ENCODE measurements around the gene FKBP2. TPM values are rescaled to one million over a fixed set of nuclear protein-coding genes. Genes with fewer than 3 reads are reported as not detected.

The FKBP2 gene
- total and polyA plus RNA-seq, 2 of the 13 experiments (the other 11 are each of a cell fraction or from before 2014, with no cell fraction given) = 30.1 to 53.3 TPM

DNA sequence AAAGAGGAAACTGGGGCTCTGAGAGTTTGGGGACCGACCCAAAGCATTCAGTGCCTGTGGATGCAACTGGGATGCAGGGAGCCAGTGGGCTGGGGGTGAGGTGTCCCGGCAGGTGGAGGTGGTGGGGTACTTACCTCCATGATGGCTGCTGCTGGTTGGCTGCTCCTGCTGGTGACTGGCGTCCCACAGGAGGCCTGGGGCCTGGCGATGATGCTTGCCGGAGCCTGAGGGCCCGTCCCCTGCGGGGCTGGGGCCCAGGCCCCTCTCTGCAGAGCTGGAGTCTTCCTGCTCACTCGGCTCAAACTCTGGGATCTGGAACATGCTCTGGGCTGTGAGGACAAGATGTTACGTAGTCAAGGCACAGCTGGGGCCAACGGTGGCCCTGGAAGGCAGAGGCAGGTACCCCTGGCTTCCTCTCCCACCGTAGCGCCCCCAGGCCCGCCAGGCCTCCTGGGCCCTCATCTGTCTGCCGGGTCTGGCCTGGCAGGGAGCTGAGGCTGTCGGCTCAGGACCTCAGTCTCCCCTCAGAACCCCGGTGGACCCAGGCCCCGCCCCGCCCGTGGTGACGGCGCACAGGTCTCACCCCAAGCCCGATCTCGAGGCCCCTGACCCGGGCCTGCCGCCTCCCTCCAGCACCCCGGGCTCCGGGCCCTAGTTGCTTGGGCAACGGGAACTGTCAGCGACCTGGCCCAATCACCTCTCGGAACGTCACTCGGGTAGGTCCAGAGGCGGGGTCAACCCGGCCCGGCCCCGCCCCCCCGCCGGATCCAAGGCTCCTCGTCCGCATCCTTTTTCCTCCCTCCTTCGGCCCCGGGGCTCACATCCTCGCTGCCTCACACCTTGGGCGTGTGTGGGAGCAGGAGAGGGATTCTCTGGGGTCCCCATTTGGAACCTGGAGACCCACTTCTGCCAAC, 43.4 kb downstream of the FKBP2 start, which contains the start of gene BAD (continued):
- TF ChIP-seq, protein P1, sequence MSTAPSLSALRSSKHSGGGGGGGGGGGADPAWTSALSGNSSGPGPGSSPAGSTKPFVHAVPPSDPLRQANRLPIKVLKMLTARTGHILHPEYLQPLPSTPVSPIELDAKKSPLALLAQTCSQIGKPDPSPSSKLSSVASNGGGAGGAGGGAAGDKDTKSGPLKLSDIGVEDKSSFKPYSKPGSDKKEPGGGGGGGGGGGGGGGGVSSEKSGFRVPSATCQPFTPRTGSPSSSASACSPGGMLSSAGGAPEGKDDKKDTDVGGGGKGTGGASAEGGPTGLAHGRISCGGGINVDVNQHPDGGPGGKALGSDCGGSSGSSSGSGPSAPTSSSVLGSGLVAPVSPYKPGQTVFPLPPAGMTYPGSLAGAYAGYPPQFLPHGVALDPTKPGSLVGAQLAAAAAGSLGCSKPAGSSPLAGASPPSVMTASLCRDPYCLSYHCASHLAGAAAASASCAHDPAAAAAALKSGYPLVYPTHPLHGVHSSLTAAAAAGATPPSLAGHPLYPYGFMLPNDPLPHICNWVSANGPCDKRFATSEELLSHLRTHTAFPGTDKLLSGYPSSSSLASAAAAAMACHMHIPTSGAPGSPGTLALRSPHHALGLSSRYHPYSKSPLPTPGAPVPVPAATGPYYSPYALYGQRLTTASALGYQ (CRISPR knock-in tag; IDR thresholded peaks at IDR 0.05) = no peak
- no peak for TF ChIP-seq ZNF432 (CRISPR knock-in tag; IDR thresholded peaks at IDR 0.05; ENCODE audit: borderline replicate concordance)
- TF ChIP-seq PLRG1 (conservative IDR thresholded peaks at IDR 0.05) = no peak
- TF ChIP-seq SIX1 (CRISPR knock-in tag; IDR thresholded peaks at IDR 0.05; ENCODE audit: borderline replicate concordance) = no peak
- TF ChIP-seq ZNF296 (CRISPR knock-in tag; conservative IDR thresholded peaks at IDR 0.05) = no peak
- TF ChIP-seq, protein P2, sequence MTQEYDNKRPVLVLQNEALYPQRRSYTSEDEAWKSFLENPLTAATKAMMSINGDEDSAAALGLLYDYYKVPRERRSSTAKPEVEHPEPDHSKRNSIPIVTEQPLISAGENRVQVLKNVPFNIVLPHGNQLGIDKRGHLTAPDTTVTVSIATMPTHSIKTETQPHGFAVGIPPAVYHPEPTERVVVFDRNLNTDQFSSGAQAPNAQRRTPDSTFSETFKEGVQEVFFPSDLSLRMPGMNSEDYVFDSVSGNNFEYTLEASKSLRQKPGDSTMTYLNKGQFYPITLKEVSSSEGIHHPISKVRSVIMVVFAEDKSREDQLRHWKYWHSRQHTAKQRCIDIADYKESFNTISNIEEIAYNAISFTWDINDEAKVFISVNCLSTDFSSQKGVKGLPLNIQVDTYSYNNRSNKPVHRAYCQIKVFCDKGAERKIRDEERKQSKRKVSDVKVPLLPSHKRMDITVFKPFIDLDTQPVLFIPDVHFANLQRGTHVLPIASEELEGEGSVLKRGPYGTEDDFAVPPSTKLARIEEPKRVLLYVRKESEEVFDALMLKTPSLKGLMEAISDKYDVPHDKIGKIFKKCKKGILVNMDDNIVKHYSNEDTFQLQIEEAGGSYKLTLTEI (CRISPR knock-in tag; conservative IDR thresholded peaks at IDR 0.05) = no peak
- TF ChIP-seq, protein P3, sequence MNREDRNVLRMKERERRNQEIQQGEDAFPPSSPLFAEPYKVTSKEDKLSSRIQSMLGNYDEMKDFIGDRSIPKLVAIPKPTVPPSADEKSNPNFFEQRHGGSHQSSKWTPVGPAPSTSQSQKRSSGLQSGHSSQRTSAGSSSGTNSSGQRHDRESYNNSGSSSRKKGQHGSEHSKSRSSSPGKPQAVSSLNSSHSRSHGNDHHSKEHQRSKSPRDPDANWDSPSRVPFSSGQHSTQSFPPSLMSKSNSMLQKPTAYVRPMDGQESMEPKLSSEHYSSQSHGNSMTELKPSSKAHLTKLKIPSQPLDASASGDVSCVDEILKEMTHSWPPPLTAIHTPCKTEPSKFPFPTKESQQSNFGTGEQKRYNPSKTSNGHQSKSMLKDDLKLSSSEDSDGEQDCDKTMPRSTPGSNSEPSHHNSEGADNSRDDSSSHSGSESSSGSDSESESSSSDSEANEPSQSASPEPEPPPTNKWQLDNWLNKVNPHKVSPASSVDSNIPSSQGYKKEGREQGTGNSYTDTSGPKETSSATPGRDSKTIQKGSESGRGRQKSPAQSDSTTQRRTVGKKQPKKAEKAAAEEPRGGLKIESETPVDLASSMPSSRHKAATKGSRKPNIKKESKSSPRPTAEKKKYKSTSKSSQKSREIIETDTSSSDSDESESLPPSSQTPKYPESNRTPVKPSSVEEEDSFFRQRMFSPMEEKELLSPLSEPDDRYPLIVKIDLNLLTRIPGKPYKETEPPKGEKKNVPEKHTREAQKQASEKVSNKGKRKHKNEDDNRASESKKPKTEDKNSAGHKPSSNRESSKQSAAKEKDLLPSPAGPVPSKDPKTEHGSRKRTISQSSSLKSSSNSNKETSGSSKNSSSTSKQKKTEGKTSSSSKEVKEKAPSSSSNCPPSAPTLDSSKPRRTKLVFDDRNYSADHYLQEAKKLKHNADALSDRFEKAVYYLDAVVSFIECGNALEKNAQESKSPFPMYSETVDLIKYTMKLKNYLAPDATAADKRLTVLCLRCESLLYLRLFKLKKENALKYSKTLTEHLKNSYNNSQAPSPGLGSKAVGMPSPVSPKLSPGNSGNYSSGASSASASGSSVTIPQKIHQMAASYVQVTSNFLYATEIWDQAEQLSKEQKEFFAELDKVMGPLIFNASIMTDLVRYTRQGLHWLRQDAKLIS (CRISPR knock-in tag; IDR thresholded peaks at IDR 0.05) = no peak
- TF ChIP-seq ZNF138 (CRISPR knock-in tag; IDR thresholded peaks at IDR 0.05; ENCODE audit: low read depth) = no peak
- no peak for TF ChIP-seq BCL6 (CRISPR knock-in tag; IDR thresholded peaks at IDR 0.05)
- TF ChIP-seq HNRNPLL (IDR thresholded peaks at IDR 0.05; ENCODE audit: low read depth, low read length, poor library complexity, severe bottlenecking) = peak; percentile 80
- no peak for TF ChIP-seq TBL1XR1 (IDR thresholded peaks at IDR 0.05; ENCODE audit: borderline replicate concordance, low read length, partially characterized antibody)
- TF ChIP-seq, protein P4, sequence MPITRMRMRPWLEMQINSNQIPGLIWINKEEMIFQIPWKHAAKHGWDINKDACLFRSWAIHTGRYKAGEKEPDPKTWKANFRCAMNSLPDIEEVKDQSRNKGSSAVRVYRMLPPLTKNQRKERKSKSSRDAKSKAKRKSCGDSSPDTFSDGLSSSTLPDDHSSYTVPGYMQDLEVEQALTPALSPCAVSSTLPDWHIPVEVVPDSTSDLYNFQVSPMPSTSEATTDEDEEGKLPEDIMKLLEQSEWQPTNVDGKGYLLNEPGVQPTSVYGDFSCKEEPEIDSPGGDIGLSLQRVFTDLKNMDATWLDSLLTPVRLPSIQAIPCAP (CRISPR knock-in tag; IDR thresholded peaks at IDR 0.05; ENCODE audit: low read depth) = no peak
- TF ChIP-seq, protein P5, sequence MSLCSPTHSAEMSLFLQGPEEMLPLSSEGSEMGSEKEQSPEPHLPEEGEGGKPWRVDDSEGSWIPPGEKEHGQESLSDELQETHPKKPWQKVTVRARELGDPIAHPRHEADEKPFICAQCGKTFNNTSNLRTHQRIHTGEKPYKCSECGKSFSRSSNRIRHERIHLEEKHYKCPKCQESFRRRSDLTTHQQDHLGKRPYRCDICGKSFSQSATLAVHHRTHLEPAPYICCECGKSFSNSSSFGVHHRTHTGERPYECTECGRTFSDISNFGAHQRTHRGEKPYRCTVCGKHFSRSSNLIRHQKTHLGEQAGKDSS (CRISPR knock-in tag; IDR thresholded peaks at IDR 0.05; ENCODE audit: borderline replicate concordance, low read depth) = 0 out of 2 replicates have a peak, but pooled peaks have one; percentile 48
- TF ChIP-seq HNF4A (CRISPR knock-in tag; IDR thresholded peaks at IDR 0.05) = no peak
- TF ChIP-seq, protein P6, sequence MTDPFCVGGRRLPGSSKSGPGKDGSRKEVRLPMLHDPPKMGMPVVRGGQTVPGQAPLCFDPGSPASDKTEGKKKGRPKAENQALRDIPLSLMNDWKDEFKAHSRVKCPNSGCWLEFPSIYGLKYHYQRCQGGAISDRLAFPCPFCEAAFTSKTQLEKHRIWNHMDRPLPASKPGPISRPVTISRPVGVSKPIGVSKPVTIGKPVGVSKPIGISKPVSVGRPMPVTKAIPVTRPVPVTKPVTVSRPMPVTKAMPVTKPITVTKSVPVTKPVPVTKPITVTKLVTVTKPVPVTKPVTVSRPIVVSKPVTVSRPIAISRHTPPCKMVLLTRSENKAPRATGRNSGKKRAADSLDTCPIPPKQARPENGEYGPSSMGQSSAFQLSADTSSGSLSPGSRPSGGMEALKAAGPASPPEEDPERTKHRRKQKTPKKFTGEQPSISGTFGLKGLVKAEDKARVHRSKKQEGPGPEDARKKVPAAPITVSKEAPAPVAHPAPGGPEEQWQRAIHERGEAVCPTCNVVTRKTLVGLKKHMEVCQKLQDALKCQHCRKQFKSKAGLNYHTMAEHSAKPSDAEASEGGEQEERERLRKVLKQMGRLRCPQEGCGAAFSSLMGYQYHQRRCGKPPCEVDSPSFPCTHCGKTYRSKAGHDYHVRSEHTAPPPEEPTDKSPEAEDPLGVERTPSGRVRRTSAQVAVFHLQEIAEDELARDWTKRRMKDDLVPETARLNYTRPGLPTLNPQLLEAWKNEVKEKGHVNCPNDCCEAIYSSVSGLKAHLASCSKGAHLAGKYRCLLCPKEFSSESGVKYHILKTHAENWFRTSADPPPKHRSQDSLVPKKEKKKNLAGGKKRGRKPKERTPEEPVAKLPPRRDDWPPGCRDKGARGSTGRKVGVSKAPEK (CRISPR knock-in tag; IDR thresholded peaks at IDR 0.05; ENCODE audit: borderline replicate concordance) = no peak

All from HepG2 (cell line).